ENCODE results near the gene OPN1LW. TPM values are rescaled to one million over a fixed set of nuclear protein-coding genes. Genes with fewer than 3 reads are reported as not detected.

OPN1LW gene
- total RNA-seq, 1 experiment from 2014 or later: not detected

DNA sequence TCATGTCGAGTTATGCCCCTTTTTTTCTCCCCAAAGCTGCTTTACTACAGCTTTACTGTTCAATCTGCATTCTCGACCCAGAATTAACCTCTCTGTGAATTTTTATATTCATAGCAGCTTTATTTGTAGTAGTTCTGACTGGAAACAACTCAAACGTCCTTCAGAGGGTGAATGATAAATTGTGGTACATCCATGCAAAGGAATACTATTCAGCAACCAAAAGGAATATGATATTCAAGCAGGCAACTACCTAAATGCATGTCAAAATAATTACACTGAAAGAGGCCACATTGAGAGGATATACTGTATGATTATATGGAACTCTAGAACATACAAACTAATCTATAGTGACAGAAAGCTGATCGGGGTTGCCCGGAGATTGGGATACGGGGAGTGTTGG, 26.5 kb upstream of the OPN1LW start:
- Histone ChIP-seq H3K36me3 (ENCODE audit: control insufficient read depth, insufficient read depth, low read length) (no peaks in the 10 kb centered on the region), H3K4me3 (ENCODE audit: low read depth, low read length) (no peak overlapping the region), H3K4me1 (no peaks in the 10 kb centered on the region), H3K9me3 (no peaks in the 10 kb centered on the region), H3K27me3 (replicated peaks; ENCODE audit: control insufficient read depth, insufficient read depth, low read length) (no peaks in the 10 kb centered on the region)
- H3K4me3 Mint-ChIP-seq (ENCODE audit: unreplicated experiment): no peak overlapping the region
- intact Hi-C loops (cut with micrococcal nuclease; ENCODE audit: unreplicated experiment): no loop called here
- peaks cover 3% of the 10 kb centered on the region for H3K27me3 Mint-ChIP-seq (ENCODE audit: insufficient read depth, unreplicated experiment)
- H3K36me3 Mint-ChIP-seq (ENCODE audit: insufficient read depth, unreplicated experiment): no peaks in the 10 kb centered on the region
- ChIA-PET POLR2A (no interaction called here), CTCF (no interaction called here)
- no TSS peak for BruUV-seq (replicated peaks)
- H3K27ac Mint-ChIP-seq (ENCODE audit: unreplicated experiment): no peak overlapping the region
- DNase-seq: no peak
- no peaks in the 10 kb centered on the region for H3K9me3 Mint-ChIP-seq (ENCODE audit: unreplicated experiment)
- TF ChIP-seq, protein P1, sequence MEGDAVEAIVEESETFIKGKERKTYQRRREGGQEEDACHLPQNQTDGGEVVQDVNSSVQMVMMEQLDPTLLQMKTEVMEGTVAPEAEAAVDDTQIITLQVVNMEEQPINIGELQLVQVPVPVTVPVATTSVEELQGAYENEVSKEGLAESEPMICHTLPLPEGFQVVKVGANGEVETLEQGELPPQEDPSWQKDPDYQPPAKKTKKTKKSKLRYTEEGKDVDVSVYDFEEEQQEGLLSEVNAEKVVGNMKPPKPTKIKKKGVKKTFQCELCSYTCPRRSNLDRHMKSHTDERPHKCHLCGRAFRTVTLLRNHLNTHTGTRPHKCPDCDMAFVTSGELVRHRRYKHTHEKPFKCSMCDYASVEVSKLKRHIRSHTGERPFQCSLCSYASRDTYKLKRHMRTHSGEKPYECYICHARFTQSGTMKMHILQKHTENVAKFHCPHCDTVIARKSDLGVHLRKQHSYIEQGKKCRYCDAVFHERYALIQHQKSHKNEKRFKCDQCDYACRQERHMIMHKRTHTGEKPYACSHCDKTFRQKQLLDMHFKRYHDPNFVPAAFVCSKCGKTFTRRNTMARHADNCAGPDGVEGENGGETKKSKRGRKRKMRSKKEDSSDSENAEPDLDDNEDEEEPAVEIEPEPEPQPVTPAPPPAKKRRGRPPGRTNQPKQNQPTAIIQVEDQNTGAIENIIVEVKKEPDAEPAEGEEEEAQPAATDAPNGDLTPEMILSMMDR (IDR thresholded peaks at IDR 0.05; ENCODE audit: insufficient read depth in 1 of 2, low read depth in 1 of 2, low read length in 1 of 2, severe bottlenecking in 1 of 2, unreplicated experiment in 1 of 2): no peak
- no peaks in the 10 kb centered on the region for H3K4me1 Mint-ChIP-seq (ENCODE audit: low read depth, unreplicated experiment)

DNA sequence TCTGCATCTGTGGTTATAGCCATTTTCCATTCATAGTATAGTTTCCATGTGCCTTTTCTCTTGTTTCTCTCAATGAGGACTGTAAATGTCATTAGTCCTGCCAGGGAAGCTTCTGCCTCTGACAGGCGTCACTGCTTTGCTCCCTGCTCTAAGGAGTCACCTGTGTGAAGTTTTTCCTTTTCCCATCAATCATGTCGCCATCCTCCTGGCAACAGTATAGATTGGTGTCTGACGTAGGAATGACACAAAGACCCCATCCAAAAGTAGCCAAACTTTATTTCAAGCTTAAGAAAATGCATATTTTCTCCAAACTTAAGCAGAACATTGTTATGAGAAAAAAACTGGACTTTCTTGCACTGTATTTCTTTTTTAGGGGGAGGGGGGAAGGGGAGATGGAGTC, 23.5 kb upstream of the OPN1LW start:
- Mint-ChIP-seq H3K27me3 (ENCODE audit: insufficient read depth, unreplicated experiment) (no peaks in the 10 kb centered on the region), H3K9me3 (ENCODE audit: unreplicated experiment) (no peaks in the 10 kb centered on the region), H3K36me3 (ENCODE audit: insufficient read depth, unreplicated experiment) (no peaks in the 10 kb centered on the region), H3K4me1 (ENCODE audit: low read depth, unreplicated experiment) (no peaks in the 10 kb centered on the region), H3K27ac (ENCODE audit: unreplicated experiment) (no peak overlapping the region), H3K4me3 (ENCODE audit: unreplicated experiment) (no peak overlapping the region)
- no peaks in the 10 kb centered on the region for H3K36me3 ChIP-seq (ENCODE audit: control insufficient read depth, insufficient read depth, low read length)
- POLR2A ChIA-PET: no interaction called here
- 0 out of 2 replicates have a peak, but pooled peaks cover 5% of the 10 kb centered on the region for H3K4me1 ChIP-seq
- H3K4me3 ChIP-seq (ENCODE audit: low read depth, low read length): no peak overlapping the region
- TF ChIP-seq, protein P1 (IDR thresholded peaks at IDR 0.05; ENCODE audit: insufficient read depth in 1 of 2, low read depth in 1 of 2, low read length in 1 of 2, severe bottlenecking in 1 of 2, unreplicated experiment in 1 of 2): no peak
- intact Hi-C loops (cut with micrococcal nuclease; ENCODE audit: unreplicated experiment): no loop called here
- no TSS peak for BruUV-seq (replicated peaks)
- CTCF ChIA-PET: no interaction called here
- no peaks in the 10 kb centered on the region for H3K9me3 ChIP-seq
- no peaks in the 10 kb centered on the region for H3K27me3 ChIP-seq (replicated peaks; ENCODE audit: control insufficient read depth, insufficient read depth, low read length)
- DNase-seq: no peak

DNA sequence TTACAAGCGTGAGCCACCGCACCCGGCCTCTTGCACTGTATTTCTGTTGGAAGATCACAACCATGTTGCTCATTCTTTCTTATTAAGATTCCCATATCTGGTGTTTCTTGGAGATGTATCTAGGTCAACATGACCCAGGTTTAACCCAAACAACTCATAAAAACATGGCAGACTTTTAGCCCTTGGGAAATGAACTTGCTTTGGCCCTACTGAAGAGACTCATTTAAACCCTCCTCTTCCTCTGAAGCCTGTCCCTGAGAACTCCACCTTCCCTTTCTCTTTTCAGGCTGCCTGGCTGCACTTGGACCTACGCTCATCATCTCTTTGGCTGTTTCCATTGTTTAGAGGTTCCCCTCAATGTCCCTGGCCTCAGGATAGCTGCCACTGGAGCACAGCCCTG, 22.8 kb upstream of the OPN1LW start:
- no peaks in the 10 kb centered on the region for H3K36me3 Mint-ChIP-seq (ENCODE audit: insufficient read depth, unreplicated experiment)
- no TSS peak for BruUV-seq (replicated peaks)
- DNase-seq: no peak
- CTCF ChIA-PET: no interaction called here
- no peak overlapping the region for H3K27ac Mint-ChIP-seq (ENCODE audit: unreplicated experiment)
- Histone ChIP-seq H3K9me3 (no peaks in the 10 kb centered on the region), H3K4me3 (ENCODE audit: low read depth, low read length) (no peak overlapping the region), H3K27me3 (replicated peaks; ENCODE audit: control insufficient read depth, insufficient read depth, low read length) (no peaks in the 10 kb centered on the region), H3K36me3 (ENCODE audit: control insufficient read depth, insufficient read depth, low read length) (no peaks in the 10 kb centered on the region), H3K4me1 (0 out of 2 replicates have a peak, but pooled peaks cover 5% of the 10 kb centered on the region)
- no peaks in the 10 kb centered on the region for H3K27me3 Mint-ChIP-seq (ENCODE audit: insufficient read depth, unreplicated experiment)
- no peaks in the 10 kb centered on the region for H3K9me3 Mint-ChIP-seq (ENCODE audit: unreplicated experiment)
- TF ChIP-seq, protein P1 (IDR thresholded peaks at IDR 0.05; ENCODE audit: insufficient read depth in 1 of 2, low read depth in 1 of 2, low read length in 1 of 2, severe bottlenecking in 1 of 2, unreplicated experiment in 1 of 2): no peak
- intact Hi-C loops (cut with micrococcal nuclease; ENCODE audit: unreplicated experiment): no loop called here
- POLR2A ChIA-PET: no interaction called here
- H3K4me1 Mint-ChIP-seq (ENCODE audit: low read depth, unreplicated experiment): no peaks in the 10 kb centered on the region
- no peak overlapping the region for H3K4me3 Mint-ChIP-seq (ENCODE audit: unreplicated experiment)

Measured in Caco-2 (cell line).